ENCODE results near the gene KRT8. TPM values are rescaled to one million over a fixed set of nuclear protein-coding genes. Genes with fewer than 3 reads are reported as not detected.
A peak's percentile ranks its signal among the peaks of the same experiment; 100 is the strongest.

Gene KRT8
- total RNA-seq, 4 donors from 2014 or later = 0.20 to 19.7 (median 10.2) TPM

GRCh38 chr12:52950553-52950952 is 45.7 kb upstream of the KRT8 start:
- Histone ChIP-seq H3K9me3 (no peaks in the 10 kb centered on the region), H3K4me1 (peaks cover 0 to 9% (median 2%) of the 10 kb centered on the region in 4 donors), H3K36me3 (no peaks in the 10 kb centered on the region), H3K4me3 (peak overlapping the region in 1 of 4 donors; percentile 41), H3K27ac (no peak overlapping the region), H3K27me3 (peaks cover 0 to 28% of the 10 kb centered on the region in 2 donors)
- DNase-seq (ENCODE audit: low spot score in 2 of 2) = no peak
- TF ChIP-seq CTCF (IDR thresholded peaks at IDR 0.05) = no peak
- no peak for TF ChIP-seq POLR2A (IDR thresholded peaks at IDR 0.05)
- no peak for TF ChIP-seq EP300 (IDR thresholded peaks at IDR 0.05)
- WGBS, 2 donors = 88 to 90% methylated on average over 7 of the region's 7 CpGs

GRCh38 chr12:52949413-52950331 is 44.8 kb upstream of the KRT8 start:
- WGBS, 2 donors = 43 to 48% methylated on average over 13 of the region's 13 CpGs
- Histone ChIP-seq H3K4me1 (peaks cover 0 to 9% (median 2%) of the 10 kb centered on the region in 4 donors), H3K27ac (peak overlapping the region in 1 of 4 donors; percentile 75), H3K9me3 (no peaks in the 10 kb centered on the region), H3K4me3 (peak overlapping the region; percentile 12 to 49 (median 38)), H3K36me3 (no peaks in the 10 kb centered on the region), H3K27me3 (peaks cover 0 to 28% of the 10 kb centered on the region in 2 donors)
- TF ChIP-seq POLR2A (IDR thresholded peaks at IDR 0.05) = no peak
- no peak for TF ChIP-seq CTCF (IDR thresholded peaks at IDR 0.05)
- no peak for TF ChIP-seq EP300 (IDR thresholded peaks at IDR 0.05)
- DNase-seq (ENCODE audit: low spot score in 2 of 2) = no peak

- Histone ChIP-seq H3K4me1 (peaks cover 0 to 9% (median 2%) of the 10 kb centered on the region in 4 donors), H3K36me3 (no peaks in the 10 kb centered on the region), H3K4me3 (no peak overlapping the region), H3K27me3 (peaks cover 0 to 28% of the 10 kb centered on the region in 2 donors), H3K27ac (no peak overlapping the region), H3K9me3 (no peaks in the 10 kb centered on the region)
- no peak for TF ChIP-seq POLR2A (IDR thresholded peaks at IDR 0.05)
- no peak for TF ChIP-seq EP300 (IDR thresholded peaks at IDR 0.05)
- TF ChIP-seq CTCF (IDR thresholded peaks at IDR 0.05) = no peak
- 78 to 81% methylated on average over 12 of the region's 12 CpGs for WGBS, 2 donors
- no peak for DNase-seq (ENCODE audit: low spot score in 2 of 2)
These were observed 43.0 kb upstream of the KRT8 start for GRCh38 chr12:52947738-52948423.

GRCh38 chr12:52946797-52947547 is 42.1 kb upstream of the KRT8 start:
- no peak overlapping the region for H3K4me3 ChIP-seq
- H3K4me1 ChIP-seq = peaks cover 0 to 9% (median 2%) of the 10 kb centered on the region in 4 donors
- H3K9me3 ChIP-seq = no peaks in the 10 kb centered on the region
- TF ChIP-seq POLR2A (IDR thresholded peaks at IDR 0.05) (no peak), CTCF (IDR thresholded peaks at IDR 0.05) (no peak), EP300 (IDR thresholded peaks at IDR 0.05) (no peak)
- no peak overlapping the region for H3K27ac ChIP-seq
- peaks cover 0 to 28% of the 10 kb centered on the region in 2 donors for H3K27me3 ChIP-seq
- WGBS, 2 donors = 76 to 88% methylated on average over 10 of the region's 10 CpGs
- DNase-seq (ENCODE audit: low spot score in 2 of 2) = no peak
- no peaks in the 10 kb centered on the region for H3K36me3 ChIP-seq

Data from tibial nerve (tissue), 4 donors.